NCI-H128 (cell line): ENCODE measurements around the gene PRKD2.

Experiments
- DNase-seq: peaks from one replicate; lab custom pipeline; 2025; ENCODE audit not compliant: unreplicated experiment; lab: John Stamatoyannopoulos, UW

The PRKD2 gene

GRCh38 chr19:46742926-46743480, 26.1 kb upstream of the PRKD2 start:
- no peak for DNase-seq

DNA sequence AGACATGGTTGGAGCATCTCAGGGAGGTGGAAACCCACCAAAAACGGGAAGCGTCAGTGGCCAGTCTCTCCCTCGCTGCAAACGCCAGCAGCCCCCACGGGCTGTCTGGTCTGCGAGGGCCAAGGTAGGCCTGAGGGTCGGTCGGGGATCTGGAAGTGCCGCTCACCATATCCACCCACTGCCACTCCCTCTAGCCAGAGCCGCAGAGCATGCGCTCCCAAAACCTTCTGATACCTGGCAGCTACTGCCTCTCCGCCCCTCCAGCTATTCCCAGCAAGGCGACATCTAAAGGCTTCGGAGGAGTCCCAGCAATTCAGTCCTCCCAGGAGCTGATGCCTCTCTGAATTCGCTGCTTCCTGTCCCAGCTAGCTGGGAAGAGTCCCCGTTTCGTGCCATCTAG, 24.5 kb upstream of the PRKD2 start:
- DNase-seq: no peak

DNA sequence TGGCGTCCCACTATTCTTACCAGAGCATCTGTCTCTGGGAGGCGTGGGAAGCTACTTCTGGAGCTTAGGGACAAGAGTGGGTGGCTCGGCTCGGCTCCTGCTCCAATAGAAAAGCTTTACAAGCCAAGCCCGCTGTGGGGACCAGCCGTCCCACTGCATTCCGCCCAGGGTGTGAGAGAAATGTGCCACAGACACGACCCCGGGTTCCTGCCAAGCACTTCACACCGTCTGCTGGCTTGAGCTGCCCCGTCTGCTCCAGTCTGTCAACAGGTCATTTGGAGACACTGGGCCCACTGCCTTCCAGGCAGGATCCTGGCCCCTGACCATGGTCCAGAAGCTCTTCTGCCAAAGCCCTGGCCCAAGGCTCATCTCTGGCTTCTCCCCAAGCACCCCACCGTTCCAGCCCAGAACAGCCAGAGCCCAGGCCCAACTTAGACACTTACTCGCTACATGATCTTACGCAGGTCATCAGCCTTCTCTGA, 22.4 kb upstream of the PRKD2 start:
- DNase-seq: no peak

- DNase-seq: no peak
These were observed 20.9 kb upstream of the PRKD2 start for GRCh38 chr19:46737761-46738171.

DNA sequence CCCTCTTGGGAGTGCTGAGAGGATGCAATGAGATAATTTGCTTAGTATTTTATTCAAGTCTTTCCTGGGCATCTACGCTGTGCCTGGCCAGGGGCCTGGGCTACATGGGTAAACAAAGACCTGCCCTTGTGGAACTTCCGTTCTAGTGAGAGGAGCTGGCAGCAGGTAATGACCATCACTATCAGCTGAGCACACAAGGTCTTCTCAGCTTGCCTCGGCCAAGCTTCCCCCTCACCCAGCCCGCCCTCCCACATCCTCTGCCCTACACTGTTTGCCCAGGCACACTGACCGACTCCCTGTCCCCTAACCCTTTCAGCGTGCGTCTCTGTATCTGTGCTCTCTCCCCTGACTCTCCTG, 20.4 kb upstream of the PRKD2 start:
- no peak for DNase-seq

DNA sequence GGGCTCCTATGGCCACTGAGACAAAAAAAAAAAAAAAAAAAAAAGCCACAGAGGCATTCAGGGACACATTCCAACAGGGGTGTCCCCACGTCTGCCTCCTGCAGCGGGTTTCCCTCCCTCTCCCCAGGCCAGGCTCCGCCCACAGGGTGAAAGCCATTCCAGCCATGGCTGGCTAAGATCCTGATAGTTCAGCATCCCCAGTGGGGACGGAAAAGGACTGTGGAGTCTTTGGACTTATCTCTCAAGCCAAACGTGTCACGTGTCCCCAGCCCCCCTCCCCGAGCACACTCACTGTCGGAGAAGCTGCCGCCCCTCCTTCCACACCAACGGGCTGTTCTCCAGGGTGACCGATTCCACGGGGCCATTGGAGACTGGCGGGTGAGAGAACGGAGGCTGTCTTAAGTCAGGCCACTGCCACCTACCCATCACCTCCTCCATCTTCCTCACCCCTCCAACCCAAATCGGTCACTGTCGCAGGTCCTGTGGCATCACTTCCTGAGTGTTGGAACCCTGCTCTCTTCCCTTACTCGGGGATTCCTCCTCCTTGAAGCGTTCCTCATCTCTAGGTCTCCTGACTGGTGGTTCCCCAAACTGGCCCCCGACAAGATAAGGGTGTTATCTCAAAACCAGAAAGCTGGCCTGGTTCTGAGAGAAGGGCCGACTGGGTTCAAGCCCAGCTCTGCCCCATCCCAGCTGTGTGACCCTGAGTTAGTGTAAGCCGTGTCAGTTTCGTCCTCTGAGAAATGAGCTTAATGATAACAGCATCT, 19.8 kb upstream of the PRKD2 start:
- DNase-seq: no peak

GRCh38 chr19:46733690-46734292, 16.9 kb upstream of the PRKD2 start:
- DNase-seq: no peak

GRCh38 chr19:46732966-46733689, 16.2 kb upstream of the PRKD2 start:
- no peak for DNase-seq

DNA sequence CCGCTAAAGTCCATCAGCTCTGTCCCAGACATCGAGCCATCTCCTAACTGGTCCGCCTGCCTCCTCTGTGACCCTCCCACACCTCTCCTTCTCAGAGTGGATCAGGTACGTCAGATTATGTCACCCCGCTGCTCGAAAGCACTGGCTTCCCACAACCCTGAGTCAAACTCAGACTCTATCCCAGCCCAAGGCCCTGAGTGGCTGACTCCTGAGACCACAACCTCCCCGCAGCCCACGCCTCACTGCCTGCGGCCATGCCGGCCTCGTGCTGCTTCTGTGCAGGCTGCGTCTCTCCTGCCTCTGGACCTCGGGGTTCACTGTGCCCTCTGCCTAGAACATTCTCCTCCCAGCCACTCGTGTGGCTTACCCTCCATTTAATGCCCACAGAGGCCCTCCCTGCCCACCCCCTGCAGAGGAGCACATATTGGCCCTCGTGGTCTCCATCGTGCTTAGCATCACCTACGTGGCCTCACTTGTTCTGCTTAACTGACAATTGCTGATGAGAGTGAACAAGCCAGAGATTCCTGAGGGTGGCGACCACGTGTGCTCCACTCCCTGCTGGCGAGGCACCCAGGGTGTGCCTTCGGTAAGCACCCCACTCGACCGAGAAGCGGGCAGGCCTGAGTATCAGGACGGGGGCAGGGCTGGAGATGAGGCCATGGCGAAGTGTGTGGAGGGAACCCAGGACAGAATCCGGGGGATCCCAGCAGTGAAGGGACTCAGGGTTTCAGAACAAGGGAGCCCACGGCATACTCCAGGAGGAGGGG, 15.4 kb upstream of the PRKD2 start:
- no peak for DNase-seq

GRCh38 chr19:46731584-46731983, 14.7 kb upstream of the PRKD2 start:
- DNase-seq: no peak

DNA sequence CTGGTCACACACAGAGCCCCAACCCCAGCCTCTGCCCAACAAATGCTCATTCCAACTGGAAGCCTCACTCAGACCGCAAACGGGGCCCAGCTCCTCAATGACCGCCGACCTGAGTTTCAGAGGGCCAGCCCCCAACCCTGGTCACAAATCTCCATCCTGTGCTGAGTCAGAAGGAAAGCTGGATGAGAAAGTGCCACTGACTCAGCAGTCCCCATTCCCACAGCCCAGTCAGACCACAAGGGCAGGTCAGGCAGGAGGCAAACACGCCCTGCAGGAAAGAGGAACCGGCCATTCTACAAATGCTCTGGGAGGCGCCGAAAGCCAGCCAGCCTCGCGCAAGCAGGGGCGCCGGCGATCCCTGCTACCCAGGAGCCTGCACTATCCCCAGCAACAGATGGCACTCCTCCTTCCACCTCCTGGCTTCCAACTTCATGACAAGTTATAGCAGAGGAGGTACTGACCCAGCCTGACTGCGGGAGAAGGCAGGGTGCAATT, 14.1 kb upstream of the PRKD2 start:
- no peak for DNase-seq

- no peak for DNase-seq
These were observed 13.7 kb upstream of the PRKD2 start for GRCh38 chr19:46730595-46730994.

DNA sequence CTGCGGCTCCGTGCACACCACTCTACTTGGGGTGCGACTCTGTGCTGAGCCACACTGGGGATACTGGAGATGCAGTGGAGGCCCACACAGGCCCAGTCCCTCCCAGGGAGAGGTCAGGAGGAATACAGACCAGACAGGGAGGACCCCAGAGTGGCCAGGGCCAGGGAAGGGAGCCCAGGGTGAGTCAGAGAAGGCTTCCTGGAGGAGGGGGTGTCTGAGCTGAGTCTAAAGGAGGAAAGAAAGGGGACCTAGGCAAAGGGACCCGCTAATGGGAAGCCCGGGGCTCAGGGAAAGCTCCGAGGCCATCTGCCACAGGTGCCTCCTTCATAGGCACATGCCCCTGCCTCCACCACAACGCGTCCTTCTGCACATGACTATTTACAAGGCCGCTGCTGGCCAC, 13.3 kb upstream of the PRKD2 start:
- no peak for DNase-seq

DNA sequence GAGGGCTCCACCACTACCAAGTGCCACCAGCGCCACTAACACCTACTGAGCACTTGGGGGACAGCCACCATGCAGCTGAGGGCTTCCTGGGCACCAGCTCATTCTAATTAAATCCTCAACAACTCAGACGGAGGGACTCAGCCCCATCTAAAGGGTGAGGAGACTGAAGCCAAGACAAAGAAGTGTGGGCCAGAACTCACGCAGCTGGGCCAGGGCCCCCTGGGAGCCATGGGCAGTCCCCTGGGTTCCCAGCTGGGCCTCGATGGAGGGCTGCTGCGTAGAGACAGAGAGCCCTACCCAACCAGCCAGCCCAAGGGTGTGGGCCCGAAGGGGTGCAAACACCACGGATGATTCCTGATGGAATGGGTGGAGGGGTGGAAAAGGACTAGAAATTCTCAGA, 12.8 kb upstream of the PRKD2 start:
- DNase-seq: no peak

DNA sequence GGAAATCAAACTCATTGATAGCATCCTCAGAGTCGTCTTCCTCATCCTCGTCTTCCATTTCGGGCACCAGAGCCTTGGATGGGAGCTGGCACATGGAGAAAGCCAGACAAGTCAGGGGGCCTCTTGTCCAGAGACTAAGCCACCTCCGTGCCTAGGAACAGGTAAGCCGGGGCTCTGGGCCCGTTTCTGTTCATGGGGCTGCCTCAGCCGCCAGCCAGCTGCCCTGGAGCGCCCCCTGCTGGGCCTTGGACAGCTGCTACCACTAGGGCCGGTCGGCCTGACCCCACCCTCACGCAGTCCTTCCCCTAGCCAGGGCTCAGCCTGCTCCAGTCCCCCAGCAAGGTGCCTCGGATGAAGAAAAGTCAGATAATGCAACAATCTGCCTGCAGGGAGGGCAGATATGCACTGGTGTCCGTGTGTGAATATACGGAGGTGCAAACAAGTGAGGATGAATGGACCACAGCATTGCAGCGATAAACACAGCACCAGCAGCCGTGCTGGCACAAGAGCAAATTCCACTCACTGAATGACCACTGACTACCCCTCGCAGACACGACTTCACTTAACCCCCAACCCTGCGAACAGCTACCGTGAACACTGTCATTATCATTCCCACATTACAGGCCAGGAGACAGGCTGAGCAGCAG, 11.9 kb upstream of the PRKD2 start:
- no peak for DNase-seq

GRCh38 chr19:46728208-46728607, 11.3 kb upstream of the PRKD2 start:
- DNase-seq: no peak

- DNase-seq: no peak
These were observed 10.8 kb upstream of the PRKD2 start for GRCh38 chr19:46727757-46728156.

GRCh38 chr19:46726971-46727501, 10.1 kb upstream of the PRKD2 start:
- no peak for DNase-seq

- DNase-seq: no peak
These were observed 9.6 kb upstream of the PRKD2 start for GRCh38 chr19:46726551-46726950.

GRCh38 chr19:46725859-46726393, 9.0 kb upstream of the PRKD2 start:
- no peak for DNase-seq
